RWPE2 (cell line): ENCODE data around the gene CDO1.

Experiments
- ATAC-seq: fragments of 200-7000 bp; cut with Tn5 transposase; 3 replicates; pipeline ENCODE4 v1.9.1; 2021; ENCODE audit warnings: low read depth
- DNase-seq: peaks from one replicate; pipeline ENCODE4 v3.0.0-alpha.2; 2020; ENCODE audit warnings: low spot score
- H3K27ac ChIP-seq: fragments of 450-650 bp; 2 replicates; pipeline ENCODE4 v1.5.1; 2017; ENCODE audit warnings: mild to moderate bottlenecking; ENCODE audit not compliant: poor library complexity, severe bottlenecking
- H3K27me3 ChIP-seq: fragments of 250-450 bp; sonication (Bioruptor Pico); 2 replicates; pipeline ENCODE4 v1.5.1; 2021; ENCODE audit warnings: mild to moderate bottlenecking, moderate library complexity; ENCODE audit not compliant: insufficient read depth, poor library complexity, severe bottlenecking
- H3K36me3 ChIP-seq: fragments of 250-450 bp; sonication (Bioruptor Pico); 2 replicates; pipeline ENCODE4 v1.5.1; 2020; ENCODE audit warnings: low read depth, mild to moderate bottlenecking, moderate library complexity
- H3K4me1 ChIP-seq: fragments of 250-450 bp; sonication (Bioruptor Pico); 2 replicates; pipeline ENCODE4 v1.5.1; 2021; ENCODE audit warnings: mild to moderate bottlenecking, moderate library complexity; ENCODE audit not compliant: insufficient read depth, poor library complexity, severe bottlenecking
- H3K4me3 ChIP-seq: fragments of 250-450 bp; sonication (Bioruptor Pico); 2 replicates; pipeline ENCODE4 v1.5.1; 2021; ENCODE audit warnings: mild to moderate bottlenecking, moderate library complexity; ENCODE audit not compliant: severe bottlenecking
- H3K9me3 ChIP-seq: fragments of 250-450 bp; sonication (Bioruptor Pico); 2 replicates; pipeline ENCODE4 v1.5.1; 2021; ENCODE audit warnings: mild to moderate bottlenecking, moderate library complexity; ENCODE audit not compliant: severe bottlenecking
- TF ChIP-seq, protein P1 (sequence below): fragments of 450-650 bp; IDR thresholded peaks from one replicate; pipeline ENCODE4 v1.5.1; 2017; ENCODE audit warnings: mild to moderate bottlenecking, moderate library complexity; ENCODE audit not compliant: poor library complexity, severe bottlenecking

CDO1 gene

DNA sequence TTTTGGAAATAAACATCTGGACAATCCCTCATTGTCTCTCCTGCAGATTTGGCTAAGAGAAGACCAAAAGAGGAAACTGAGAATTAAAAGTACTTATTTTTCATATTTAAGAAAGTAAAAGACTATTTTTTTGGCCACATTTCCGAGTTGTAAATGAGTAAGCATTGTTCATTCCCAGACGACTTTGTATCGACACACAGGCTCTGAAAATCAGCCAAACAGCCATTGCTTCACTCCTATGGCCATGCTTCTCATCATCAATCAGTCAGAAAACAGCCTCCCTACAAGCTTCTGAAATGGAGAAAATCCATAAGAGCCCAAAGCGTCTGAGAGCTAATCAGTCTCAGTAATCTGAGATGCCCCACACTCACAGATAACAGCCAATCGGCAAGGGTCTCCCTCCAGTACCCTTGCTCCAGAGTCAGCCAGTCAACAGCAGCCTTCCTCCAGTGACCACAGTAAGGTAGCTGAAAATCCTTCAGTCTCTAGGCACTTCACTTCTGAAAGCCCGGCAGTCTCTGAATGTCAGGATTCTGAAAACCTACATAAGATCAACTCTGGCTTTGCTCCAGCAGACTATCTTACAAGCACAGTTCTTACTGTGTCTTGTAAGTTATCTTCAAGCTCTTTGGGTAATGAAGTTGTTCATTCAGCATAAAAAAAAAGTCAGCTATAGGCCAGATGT, 30.9 kb downstream of the CDO1 start:
- Histone ChIP-seq H3K27ac (no peak overlapping the region), H3K36me3 (no peaks in the 10 kb centered on the region), H3K4me1 (no peaks in the 10 kb centered on the region), H3K9me3 (no peaks in the 10 kb centered on the region), H3K27me3 (peaks cover 39% of the 10 kb centered on the region), H3K4me3 (no peak overlapping the region)
- DNase-seq (no peak), ATAC-seq (no peak; the same call in 2 of the 3 replicates)
- TF ChIP-seq, protein P1, sequence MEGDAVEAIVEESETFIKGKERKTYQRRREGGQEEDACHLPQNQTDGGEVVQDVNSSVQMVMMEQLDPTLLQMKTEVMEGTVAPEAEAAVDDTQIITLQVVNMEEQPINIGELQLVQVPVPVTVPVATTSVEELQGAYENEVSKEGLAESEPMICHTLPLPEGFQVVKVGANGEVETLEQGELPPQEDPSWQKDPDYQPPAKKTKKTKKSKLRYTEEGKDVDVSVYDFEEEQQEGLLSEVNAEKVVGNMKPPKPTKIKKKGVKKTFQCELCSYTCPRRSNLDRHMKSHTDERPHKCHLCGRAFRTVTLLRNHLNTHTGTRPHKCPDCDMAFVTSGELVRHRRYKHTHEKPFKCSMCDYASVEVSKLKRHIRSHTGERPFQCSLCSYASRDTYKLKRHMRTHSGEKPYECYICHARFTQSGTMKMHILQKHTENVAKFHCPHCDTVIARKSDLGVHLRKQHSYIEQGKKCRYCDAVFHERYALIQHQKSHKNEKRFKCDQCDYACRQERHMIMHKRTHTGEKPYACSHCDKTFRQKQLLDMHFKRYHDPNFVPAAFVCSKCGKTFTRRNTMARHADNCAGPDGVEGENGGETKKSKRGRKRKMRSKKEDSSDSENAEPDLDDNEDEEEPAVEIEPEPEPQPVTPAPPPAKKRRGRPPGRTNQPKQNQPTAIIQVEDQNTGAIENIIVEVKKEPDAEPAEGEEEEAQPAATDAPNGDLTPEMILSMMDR, result no peak

DNA sequence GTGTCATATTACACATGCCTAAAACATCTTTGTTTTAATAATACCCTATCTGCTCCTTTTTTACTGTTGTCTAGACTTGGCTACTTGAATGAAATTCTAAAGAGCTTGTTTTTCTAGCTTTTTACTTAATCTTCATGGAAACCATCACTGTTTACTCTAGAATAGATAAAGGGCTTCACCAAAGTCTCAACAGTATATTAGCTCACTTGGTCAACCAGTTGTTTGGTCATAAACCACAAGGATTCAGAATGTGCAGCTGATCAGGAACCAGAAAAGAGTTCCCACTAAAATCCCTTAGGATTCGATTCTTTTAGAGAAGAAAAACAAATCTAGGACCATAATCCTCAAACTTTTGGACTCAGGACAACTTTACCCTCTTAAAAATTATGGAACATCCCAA, 38.0 kb downstream of the CDO1 start:
- Histone ChIP-seq H3K9me3 (no peaks in the 10 kb centered on the region), H3K4me1 (no peaks in the 10 kb centered on the region), H3K27me3 (peaks cover 24% of the 10 kb centered on the region), H3K4me3 (no peak overlapping the region), H3K36me3 (no peaks in the 10 kb centered on the region), H3K27ac (no peak overlapping the region)
- DNase-seq, result no peak
- ATAC-seq, result no peak
- TF ChIP-seq, protein P1, result no peak

DNA sequence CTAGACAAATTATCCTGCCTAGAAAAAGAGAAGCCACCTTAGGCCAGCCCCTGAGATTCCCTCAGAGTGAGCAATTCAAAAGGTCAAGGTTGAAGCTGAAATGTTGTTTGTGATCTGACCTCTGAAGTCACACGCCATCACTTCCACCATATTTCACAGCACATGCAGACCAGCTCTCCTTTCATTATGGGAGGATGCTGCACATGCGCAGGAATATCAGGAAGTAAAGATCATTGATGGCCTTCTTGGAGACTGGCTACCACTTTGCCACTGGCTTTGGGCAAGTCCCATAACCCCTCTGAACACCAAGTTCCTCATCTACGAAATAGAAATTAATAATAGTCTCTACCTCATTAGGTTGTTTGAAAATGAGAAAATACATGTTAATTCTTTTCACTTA, 39.5 kb downstream of the CDO1 start:
- no peak for ATAC-seq
- TF ChIP-seq, protein P1, result no peak
- Histone ChIP-seq H3K36me3 (no peaks in the 10 kb centered on the region), H3K4me1 (no peaks in the 10 kb centered on the region), H3K4me3 (no peak overlapping the region), H3K27ac (no peak overlapping the region), H3K27me3 (peaks cover 17% of the 10 kb centered on the region), H3K9me3 (no peaks in the 10 kb centered on the region)
- DNase-seq, result no peak

DNA sequence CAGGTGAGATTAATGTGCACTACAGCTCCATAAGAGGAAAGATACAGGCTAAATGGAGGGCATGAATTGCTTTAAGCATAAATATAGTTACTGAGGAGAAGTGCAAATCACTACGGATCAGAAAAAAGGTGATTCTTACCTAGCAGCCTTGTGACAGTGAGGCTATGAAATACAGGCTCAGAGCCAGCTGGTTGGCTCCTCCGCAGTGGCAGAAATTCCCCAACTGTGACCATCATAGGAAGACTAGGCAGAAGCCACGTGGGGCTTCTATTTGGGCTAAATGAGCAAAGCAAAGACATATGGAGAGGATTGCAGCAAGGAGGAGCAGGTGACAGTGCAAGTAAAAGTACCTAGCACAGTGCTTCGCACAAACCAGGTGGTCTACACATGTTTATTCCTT, 40.5 kb downstream of the CDO1 start:
- Histone ChIP-seq H3K4me1 (no peaks in the 10 kb centered on the region), H3K9me3 (no peaks in the 10 kb centered on the region), H3K4me3 (no peak overlapping the region), H3K36me3 (no peaks in the 10 kb centered on the region), H3K27me3 (peaks cover 14% of the 10 kb centered on the region), H3K27ac (no peak overlapping the region)
- DNase-seq, result no peak
- TF ChIP-seq, protein P1, result no peak
- ATAC-seq, result no peak

DNA sequence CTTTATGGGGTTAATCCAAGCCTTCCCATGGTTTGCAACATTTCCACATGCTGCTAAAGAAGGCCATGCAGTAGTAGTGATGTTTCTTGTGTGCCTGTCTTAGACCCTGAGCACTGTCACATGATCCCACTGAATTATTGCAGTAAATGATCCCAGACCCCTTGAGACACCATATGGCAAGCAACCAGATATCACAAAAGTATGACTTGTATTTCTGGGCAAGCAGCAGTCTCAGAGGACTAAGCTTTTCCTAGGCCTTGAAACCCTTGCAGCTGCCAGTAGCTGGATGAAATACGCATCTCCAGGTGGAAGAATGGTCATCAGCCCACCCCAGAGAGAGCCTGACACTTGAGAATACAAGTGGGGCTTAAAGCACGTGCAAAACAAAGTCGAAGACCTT, 41.8 kb downstream of the CDO1 start:
- DNase-seq (no peak), ATAC-seq (no peak)
- TF ChIP-seq, protein P1, result no peak
- Histone ChIP-seq H3K27ac (no peak overlapping the region), H3K4me3 (no peak overlapping the region), H3K36me3 (no peaks in the 10 kb centered on the region), H3K9me3 (no peaks in the 10 kb centered on the region), H3K27me3 (peaks cover 9% of the 10 kb centered on the region), H3K4me1 (no peaks in the 10 kb centered on the region)
